Lower leg skin (tissue), 3 donors: Measurements from ENCODE around the gene EME2.

ENCODE experiments used
- POLR2A ChIP-seq, 2 donors: fragments of 450-650 bp; IDR thresholded peaks; one replicate each; pipeline ENCODE4 v1.6.1; 2016 to 2017; ENCODE audit warnings: antibody characterized with exemption in 2 of 2, mild to moderate bottlenecking in 1 of 2, moderate library complexity in 1 of 2
- TF ChIP-seq, protein P1 (sequence below), 3 donors: fragments of 450-650 bp; IDR thresholded peaks; one replicate each; pipeline ENCODE4 v1.5.1; 2016; ENCODE audit warnings: antibody characterized with exemption in 3 of 3, mild to moderate bottlenecking in 3 of 3, moderate library complexity in 2 of 3

- no peak for TF ChIP-seq POLR2A (IDR thresholded peaks at IDR 0.05)
- TF ChIP-seq, protein P1, sequence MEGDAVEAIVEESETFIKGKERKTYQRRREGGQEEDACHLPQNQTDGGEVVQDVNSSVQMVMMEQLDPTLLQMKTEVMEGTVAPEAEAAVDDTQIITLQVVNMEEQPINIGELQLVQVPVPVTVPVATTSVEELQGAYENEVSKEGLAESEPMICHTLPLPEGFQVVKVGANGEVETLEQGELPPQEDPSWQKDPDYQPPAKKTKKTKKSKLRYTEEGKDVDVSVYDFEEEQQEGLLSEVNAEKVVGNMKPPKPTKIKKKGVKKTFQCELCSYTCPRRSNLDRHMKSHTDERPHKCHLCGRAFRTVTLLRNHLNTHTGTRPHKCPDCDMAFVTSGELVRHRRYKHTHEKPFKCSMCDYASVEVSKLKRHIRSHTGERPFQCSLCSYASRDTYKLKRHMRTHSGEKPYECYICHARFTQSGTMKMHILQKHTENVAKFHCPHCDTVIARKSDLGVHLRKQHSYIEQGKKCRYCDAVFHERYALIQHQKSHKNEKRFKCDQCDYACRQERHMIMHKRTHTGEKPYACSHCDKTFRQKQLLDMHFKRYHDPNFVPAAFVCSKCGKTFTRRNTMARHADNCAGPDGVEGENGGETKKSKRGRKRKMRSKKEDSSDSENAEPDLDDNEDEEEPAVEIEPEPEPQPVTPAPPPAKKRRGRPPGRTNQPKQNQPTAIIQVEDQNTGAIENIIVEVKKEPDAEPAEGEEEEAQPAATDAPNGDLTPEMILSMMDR (IDR thresholded peaks at IDR 0.05): no peak
Observed at GRCh38 chr16:1825381-1825863, 52.8 kb downstream of the EME2 start.
